ENCODE data around the gene HMHB1.
"Not testable (repeated sequence)": the region's sequence is repeated elsewhere in the genome, so short reads cannot be mapped to it uniquely, and the experiment has no call there.

Gene HMHB1

GRCh38 chr5:143805861-143806260 is 6.1 kb upstream of the HMHB1 start:
- no peak for DNase-seq

GRCh38 chr5:143806579-143806978 is 5.4 kb upstream of the HMHB1 start:
- no peak for DNase-seq

GRCh38 chr5:143807401-143807800 is 4.6 kb upstream of the HMHB1 start:
- DNase-seq: no peak

GRCh38 chr5:143816370-143816769 is 4.4 kb downstream of the HMHB1 start:
- not testable (repeated sequence) for DNase-seq

- DNase-seq: no peak
These were observed 7.8 kb downstream of the HMHB1 start for GRCh38 chr5:143819716-143820115.

- no peak for DNase-seq
These were observed 8.5 kb downstream of the HMHB1 start for GRCh38 chr5:143820451-143820850.

GRCh38 chr5:143824851-143825720 is 13.1 kb downstream of the HMHB1 start:
- peak; percentile 46 to 87 (median 79) for DNase-seq

- DNase-seq: peak; percentile 17 to 73 (median 52)
These were observed 15.0 kb downstream of the HMHB1 start for GRCh38 chr5:143826951-143827444.

GRCh38 chr5:143828710-143829109 is 16.7 kb downstream of the HMHB1 start:
- no peak for DNase-seq

GRCh38 chr5:143833177-143833576 is 21.2 kb downstream of the HMHB1 start:
- no peak for DNase-seq

- no peak for DNase-seq
These were observed 23.3 kb downstream of the HMHB1 start for GRCh38 chr5:143835251-143835650.

- DNase-seq: no peak
These were observed 24.3 kb downstream of the HMHB1 start for GRCh38 chr5:143836161-143836725.

GRCh38 chr5:143837306-143837848 is 25.4 kb downstream of the HMHB1 start:
- DNase-seq: peak in 1 of 3 experiments; percentile 60

- DNase-seq: no peak
These were observed 29.5 kb downstream of the HMHB1 start for GRCh38 chr5:143841446-143841845.

- no peak for DNase-seq
These were observed 31.0 kb downstream of the HMHB1 start for GRCh38 chr5:143842920-143843319.

- peak in 1 of 3 experiments; percentile 44 for DNase-seq
These were observed 31.5 kb downstream of the HMHB1 start for GRCh38 chr5:143843461-143843860.

GRCh38 chr5:143850050-143850683 is 38.2 kb downstream of the HMHB1 start:
- DNase-seq: no peak

GRCh38 chr5:143851383-143851782 is 39.4 kb downstream of the HMHB1 start:
- no peak for DNase-seq

- DNase-seq: no peak
These were observed 48.2 kb downstream of the HMHB1 start for GRCh38 chr5:143860211-143860610.

- no peak for DNase-seq
These were observed 50.3 kb downstream of the HMHB1 start for GRCh38 chr5:143862271-143862670.

GRCh38 chr5:143865426-143866025 is 53.6 kb downstream of the HMHB1 start:
- DNase-seq: no peak

All from NCI-H1417 (cell line).